KMS-11 (cell line): Measurements from ENCODE around the gene GOLGA6L2.
"Not testable (repeated sequence)": the region's sequence is repeated elsewhere in the genome, so short reads cannot be mapped to it uniquely, and the experiment has no call there.

Source experiments
- H2AFZ ChIP-seq: fragments of 200-600 bp; sonication (generic); 2 replicates; pipeline ENCODE4 v1.6.1; 2016; ENCODE audit warnings: antibody characterized with exemption, mixed run types, low read depth
- H3K27ac ChIP-seq: fragments of 200-600 bp; sonication (generic); 2 replicates; pipeline ENCODE4 v1.6.1; 2016; ENCODE audit warnings: mild to moderate bottlenecking, mixed run types
- H3K27me3 ChIP-seq: fragments of 200-600 bp; sonication (generic); 2 replicates; pipeline ENCODE4 v1.6.1; 2017; ENCODE audit warnings: mild to moderate bottlenecking, low read depth, mixed run types, moderate library complexity; ENCODE audit not compliant: insufficient read depth
- H3K36me3 ChIP-seq: fragments of 200-600 bp; sonication (generic); 2 replicates; pipeline ENCODE4 v1.6.1; 2017; ENCODE audit warnings: mild to moderate bottlenecking, mixed run types; ENCODE audit not compliant: insufficient read depth
- H3K4me1 ChIP-seq: fragments of 200-600 bp; sonication (generic); 2 replicates; pipeline ENCODE4 v1.6.1; 2016; ENCODE audit warnings: mild to moderate bottlenecking, low read depth, mixed run types; ENCODE audit not compliant: poor library complexity, severe bottlenecking
- H3K4me2 ChIP-seq: fragments of 200-600 bp; sonication (generic); 2 replicates; pipeline ENCODE4 v1.7.0; 2016; ENCODE audit warnings: mild to moderate bottlenecking, mixed run types
- H3K4me3 ChIP-seq: fragments of 200-600 bp; sonication (generic); IDR thresholded peaks from 2 replicates; pipeline ENCODE4 v1.6.1; 2017; ENCODE audit warnings: low read depth, low read length, mixed read lengths; ENCODE audit not compliant: insufficient read depth
- H3K79me2 ChIP-seq: fragments of 200-600 bp; sonication (generic); 2 replicates; pipeline ENCODE4 v1.6.1; 2016; ENCODE audit warnings: low read depth, mixed run types; ENCODE audit not compliant: insufficient read depth
- H3K9ac ChIP-seq: fragments of 200-600 bp; sonication (generic); 2 replicates; pipeline ENCODE4 v1.6.1; 2016; ENCODE audit warnings: mild to moderate bottlenecking, mixed run types
- H4K20me1 ChIP-seq: fragments of 200-600 bp; sonication (generic); 2 replicates; pipeline ENCODE4 v1.6.1; 2016; ENCODE audit warnings: mild to moderate bottlenecking, mixed run types; ENCODE audit not compliant: insufficient read depth
- CTCF ChIP-seq: fragments of 200-600 bp; sonication (generic); conservative IDR thresholded peaks from 2 replicates; pipeline ENCODE4 v1.6.1; 2017; ENCODE audit warnings: low read depth, mild to moderate bottlenecking, antibody characterized with exemption, low read length, moderate library complexity, mixed read lengths

The GOLGA6L2 gene

GRCh38 chr15:23437673-23438072, 9.4 kb downstream of the GOLGA6L2 start:
- Histone ChIP-seq H3K79me2 (no peaks in the 10 kb centered on the region), H3K4me1 (peaks cover 18% of the 10 kb centered on the region), H3K27me3 (peaks cover 4% of the 10 kb centered on the region; the same call in 1 of the 2 replicates), H3K4me2 (no peak overlapping the region), H3K4me3 (no peak overlapping the region), H3K27ac (no peak overlapping the region), H3K9ac (no peak overlapping the region), H2AFZ (no peak overlapping the region), H4K20me1 (no peaks in the 10 kb centered on the region), H3K36me3 (no peaks in the 10 kb centered on the region)
- no peak for TF ChIP-seq CTCF

DNA sequence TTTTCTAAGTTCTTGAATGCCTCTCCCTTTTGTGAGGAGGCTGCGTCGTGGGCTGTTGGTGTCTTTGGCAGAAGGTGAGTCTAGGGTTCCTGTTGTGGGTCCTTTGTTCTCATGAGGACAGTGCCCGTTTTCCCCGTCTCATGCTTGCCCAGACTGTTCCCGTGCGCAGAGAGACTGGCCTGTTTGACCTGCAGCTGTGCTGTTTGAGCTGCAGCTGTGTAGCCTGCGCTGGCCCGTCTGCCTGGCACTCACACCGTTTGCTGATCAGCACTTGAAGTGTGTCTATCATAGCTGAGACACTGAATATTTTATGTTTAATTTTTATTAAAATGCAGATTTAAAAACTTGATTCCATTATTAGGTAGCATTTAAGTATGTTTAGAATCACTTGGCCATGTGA, 9.9 kb downstream of the GOLGA6L2 start:
- no peak overlapping the region for H2AFZ ChIP-seq
- H4K20me1 ChIP-seq: no peaks in the 10 kb centered on the region
- no peaks in the 10 kb centered on the region for H3K36me3 ChIP-seq
- no peak overlapping the region for H3K27ac ChIP-seq
- H3K27me3 ChIP-seq: peaks cover 4% of the 10 kb centered on the region; the same call in 1 of the 2 replicates
- H3K79me2 ChIP-seq: no peaks in the 10 kb centered on the region
- TF ChIP-seq CTCF: no peak
- no peak overlapping the region for H3K9ac ChIP-seq
- peaks cover 18% of the 10 kb centered on the region for H3K4me1 ChIP-seq
- no peak overlapping the region for H3K4me2 ChIP-seq
- no peak overlapping the region for H3K4me3 ChIP-seq

DNA sequence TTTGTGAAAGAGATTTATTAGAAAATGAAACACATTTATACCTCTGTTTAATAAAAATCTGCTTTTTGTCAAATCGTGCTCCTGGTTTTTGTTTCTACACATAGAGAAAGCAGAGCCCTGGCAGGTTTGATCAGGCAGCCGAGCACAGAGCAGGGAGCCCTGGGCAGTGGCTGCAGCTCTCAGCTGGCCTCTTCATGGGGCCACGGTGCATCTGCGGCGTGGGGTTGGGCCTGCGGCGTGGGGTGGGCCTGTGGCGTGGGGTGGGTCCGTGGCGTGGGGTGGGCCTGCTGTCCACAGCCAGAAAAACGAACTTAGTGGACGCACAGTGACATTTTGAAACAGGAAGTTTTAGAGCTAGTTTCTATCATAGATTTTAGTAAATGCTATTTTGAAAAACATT, 10.6 kb downstream of the GOLGA6L2 start:
- H3K4me2 ChIP-seq: no peak overlapping the region
- H3K27me3 ChIP-seq: peaks cover 4% of the 10 kb centered on the region; the same call in 1 of the 2 replicates
- TF ChIP-seq CTCF: no peak
- H3K4me3 ChIP-seq: no peak overlapping the region
- peaks cover 18% of the 10 kb centered on the region for H3K4me1 ChIP-seq
- H4K20me1 ChIP-seq: no peaks in the 10 kb centered on the region
- H2AFZ ChIP-seq: no peak overlapping the region
- no peak overlapping the region for H3K27ac ChIP-seq
- H3K9ac ChIP-seq: no peak overlapping the region
- no peaks in the 10 kb centered on the region for H3K36me3 ChIP-seq
- no peaks in the 10 kb centered on the region for H3K79me2 ChIP-seq

DNA sequence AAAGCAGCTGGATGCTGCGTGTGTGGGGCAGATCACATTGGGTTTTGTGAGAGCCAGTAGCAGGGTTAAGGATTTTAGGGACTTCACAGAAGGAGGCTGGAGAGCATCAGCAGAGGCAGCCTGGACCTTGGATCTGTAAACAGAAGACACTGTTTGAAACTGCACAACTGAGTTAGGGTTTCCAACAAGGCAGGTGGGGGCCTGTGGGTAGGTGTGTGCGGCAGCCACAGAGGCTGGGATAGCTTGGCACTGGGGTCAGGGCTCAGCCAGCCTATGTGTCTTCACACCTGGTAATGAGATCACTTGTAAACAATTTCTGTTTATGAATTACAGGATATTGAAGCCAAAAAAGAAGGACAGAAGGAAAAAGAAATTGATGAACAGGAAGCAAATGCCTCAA, 12.3 kb downstream of the GOLGA6L2 start:
- H3K9ac ChIP-seq, H3K27ac ChIP-seq, H3K36me3 ChIP-seq, H4K20me1 ChIP-seq, H3K27me3 ChIP-seq, H3K4me3 ChIP-seq, H2AFZ ChIP-seq, H3K79me2 ChIP-seq, H3K4me2 ChIP-seq: not testable (repeated sequence)
- peaks cover 18% of the 10 kb centered on the region for H3K4me1 ChIP-seq

DNA sequence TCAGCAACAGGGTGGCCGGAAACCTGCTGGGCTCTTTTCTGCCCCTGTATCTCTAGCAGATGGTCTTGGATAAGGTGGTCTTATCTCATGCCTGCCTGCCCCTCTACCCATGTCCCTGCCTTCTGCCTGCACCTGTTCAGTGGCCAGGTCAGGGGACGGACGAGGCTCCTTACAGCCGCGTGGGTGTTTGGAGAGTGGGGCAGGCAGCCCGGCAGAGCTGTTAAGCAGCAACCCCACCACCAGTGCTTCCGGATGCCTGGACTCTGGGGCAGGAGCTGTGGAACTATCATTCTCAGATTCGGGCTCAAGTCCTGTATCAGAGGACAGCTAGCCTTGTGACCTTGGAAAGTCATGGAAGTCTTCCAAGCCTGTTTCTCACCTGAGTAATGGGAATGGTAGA, 21.7 kb downstream of the GOLGA6L2 start:
- H3K4me2 ChIP-seq, H3K9ac ChIP-seq, H3K27ac ChIP-seq, H3K4me3 ChIP-seq, H3K79me2 ChIP-seq, H3K36me3 ChIP-seq, H4K20me1 ChIP-seq, H3K27me3 ChIP-seq, H2AFZ ChIP-seq: not testable (repeated sequence)
- H3K4me1 ChIP-seq: peaks cover 47% of the 10 kb centered on the region
